H1 (cell line): ENCODE data around the gene KEL. TPM values are rescaled to one million over a fixed set of nuclear protein-coding genes. Genes with fewer than 3 reads are reported as not detected.

ENCODE experiments used
- CTCF ChIA-PET: fragments of 300-600 bp; sonication (Branson Sonifier 250); formaldehyde crosslinking; loops from one replicate; lab custom pipeline; 2021; ENCODE audit not compliant: partially characterized antibody; lab: Charles Lee
- POLR2A ChIA-PET: fragments of 300-600 bp; sonication (Branson Sonifier 250); formaldehyde crosslinking; loops from one replicate; lab custom pipeline; 2021; ENCODE audit warnings: inconsistent platforms; ENCODE audit not compliant: partially characterized antibody; lab: Charles Lee
- DNase-seq, 2 experiments: peaks; one replicate each; pipeline versions ENCODE4 v3.0.0 to v3.0.0-alpha.2; 2010 to 2022; ENCODE audit warnings: low spot score in 2 of 2, low read depth in 1 of 2, mixed read lengths in 1 of 2
- FAIRE-seq: peaks from 2 replicates; lab custom pipeline; 2011; peaks lifted over from hg19 to GRCh38; lab: Jason Lieb, UNC
- H2AFZ ChIP-seq: 2 replicates; pipeline ENCODE4 v1.8.1; 2012; ENCODE audit warnings: low read length, inconsistent platforms
- H2AK5ac ChIP-seq: 2 replicates; pipeline ENCODE4 v1.6.1; 2013; ENCODE audit warnings: low read depth, low read length
- H2BK120ac ChIP-seq: replicated peaks from 2 replicates; pipeline ENCODE3; 2013; ENCODE audit warnings: low read depth, low read length, inconsistent platforms
- H2BK12ac ChIP-seq: 2 replicates; pipeline ENCODE4 v1.6.1; 2013; ENCODE audit warnings: low read depth, low read length
- H2BK15ac ChIP-seq: 2 replicates; pipeline ENCODE4 v1.6.1; 2013; ENCODE audit warnings: low read length
- H2BK20ac ChIP-seq: 2 replicates; pipeline ENCODE4 v1.6.1; 2013; ENCODE audit warnings: low read length
- H2BK5ac ChIP-seq: 2 replicates; pipeline ENCODE4 v1.6.1; 2013; ENCODE audit warnings: low read depth, low read length
- H3K14ac ChIP-seq: 2 replicates; pipeline ENCODE4 v1.6.1; 2013; ENCODE audit warnings: inconsistent platforms; ENCODE audit not compliant: insufficient read length
- H3K18ac ChIP-seq: 2 replicates; pipeline ENCODE4 v1.6.1; 2013; ENCODE audit warnings: low read length; ENCODE audit errors: extremely low read depth
- H3K23ac ChIP-seq: 2 replicates; pipeline ENCODE4 v1.6.1; 2013; ENCODE audit warnings: inconsistent platforms; ENCODE audit not compliant: insufficient read length
- H3K23me2 ChIP-seq: 2 replicates; pipeline ENCODE4 v1.6.1; 2013; ENCODE audit warnings: low read depth, low read length
- H3K27ac ChIP-seq: 2 replicates; pipeline ENCODE4 v1.6.1; 2011; ENCODE audit warnings: low read depth, low read length, inconsistent platforms
- H3K27me3 ChIP-seq, 4 experiments: replicated peaks in 1 of 4; 1 replicate in 1 of 4; 2 replicates in 3 of 4; pipeline versions ENCODE4 v1.6.1 to v1.8.1; 2011 to 2013; ENCODE audit warnings: low read length in 3 of 4, mild to moderate bottlenecking in 3 of 4, inconsistent platforms in 2 of 4, mixed read lengths in 2 of 4, moderate library complexity in 1 of 4; ENCODE audit not compliant: control insufficient read depth in 3 of 4, insufficient read depth in 3 of 4; ENCODE audit errors: extremely low read depth in 1 of 4
- H3K36me3 ChIP-seq, 4 experiments: 2 replicates each; pipeline versions ENCODE4 v1.6.1 to v1.8.1; 2011 to 2013; ENCODE audit warnings: mild to moderate bottlenecking in 4 of 4, low read length in 3 of 4, moderate library complexity in 2 of 4, control low read depth in 1 of 4, inconsistent platforms in 1 of 4; ENCODE audit not compliant: insufficient read depth in 4 of 4, control insufficient read depth in 2 of 4
- H3K4ac ChIP-seq: replicated peaks from 2 replicates; pipeline ENCODE3; 2013; ENCODE audit warnings: low read length, low read depth, mixed read lengths, inconsistent platforms; ENCODE audit not compliant: insufficient read length
- H3K4me1 ChIP-seq, 4 experiments: replicated peaks in 1 of 4; 1 replicate in 1 of 4; 2 replicates in 3 of 4; pipeline versions ENCODE4 v1.6.1 to v1.8.1; 2011 to 2013; ENCODE audit warnings: low read length in 3 of 4, inconsistent platforms in 2 of 4, mixed read lengths in 1 of 4; ENCODE audit not compliant: insufficient read depth in 4 of 4, control insufficient read depth in 3 of 4
- H3K4me2 ChIP-seq, 2 experiments: 2 replicates each; pipeline versions ENCODE4 v1.6.1 to v1.8.1; 2011 to 2013; ENCODE audit warnings: low read depth in 2 of 2, low read length in 2 of 2, control low read depth in 1 of 2, inconsistent platforms in 1 of 2, mild to moderate bottlenecking in 1 of 2; ENCODE audit not compliant: insufficient read depth in 1 of 2
- H3K4me3 ChIP-seq, 4 experiments: fragments of 200-600, 300-600 bp in 1 of 4; sonication (generic), shearing (Covaris generic), sonication (Bioruptor Twin) in 1 of 4; 2 replicates each; pipeline versions ENCODE4 v1.5.1 to v1.8.1; 2011 to 2016; ENCODE audit warnings: low read length in 4 of 4, low read depth in 3 of 4, control low read depth in 2 of 4, inconsistent platforms in 2 of 4, mild to moderate bottlenecking in 2 of 4, mixed read lengths in 1 of 4, moderate library complexity in 1 of 4; ENCODE audit not compliant: insufficient read depth in 2 of 4; ENCODE audit errors: extremely low read depth in 1 of 4
- H3K56ac ChIP-seq: replicated peaks from 2 replicates; pipeline ENCODE3; 2013; ENCODE audit warnings: low read depth, mild to moderate bottlenecking, mixed read lengths, low read length, inconsistent platforms; ENCODE audit not compliant: insufficient read length
- H3K79me1 ChIP-seq: 2 replicates; pipeline ENCODE4 v1.6.1; 2013; ENCODE audit warnings: low read depth, low read length, control low read depth
- H3K79me2 ChIP-seq, 2 experiments: 2 replicates each; pipeline versions ENCODE4 v1.6.1 to v1.8.1; 2012 to 2013; ENCODE audit warnings: low read length in 2 of 2, mild to moderate bottlenecking in 2 of 2, inconsistent platforms in 1 of 2; ENCODE audit not compliant: insufficient read depth in 2 of 2, control insufficient read depth in 1 of 2
- H3K9ac ChIP-seq, 4 experiments: replicated peaks in 1 of 4; 1 replicate in 1 of 4; 2 replicates in 3 of 4; pipeline versions ENCODE4 v1.6.1 to v1.8.1; 2011 to 2013; ENCODE audit warnings: low read depth in 3 of 4, low read length in 3 of 4, control low read depth in 2 of 4, mild to moderate bottlenecking in 2 of 4, moderate library complexity in 2 of 4, inconsistent platforms in 1 of 4; ENCODE audit errors: extremely low read depth in 1 of 4
- H3K9me3 ChIP-seq, 2 experiments: 2 replicates each; pipeline versions ENCODE4 v1.6.1 to v1.8.1; 2012 to 2013; ENCODE audit warnings: mild to moderate bottlenecking in 2 of 2, moderate library complexity in 2 of 2, control low read depth in 1 of 2, inconsistent platforms in 1 of 2, low read depth in 1 of 2, low read length in 1 of 2, mixed read lengths in 1 of 2; ENCODE audit not compliant: insufficient read depth in 2 of 2
- H4K20me1 ChIP-seq, 2 experiments: replicated peaks in 1 of 2; 2 replicates each; pipeline versions ENCODE3 to v1.8.1; 2011 to 2013; ENCODE audit warnings: inconsistent platforms in 2 of 2, low read length in 2 of 2, mild to moderate bottlenecking in 1 of 2; ENCODE audit not compliant: insufficient read depth in 2 of 2, control insufficient read depth in 1 of 2
- H4K5ac ChIP-seq: 2 replicates; pipeline ENCODE4 v1.6.1; 2013; ENCODE audit warnings: low read length, low read depth, mixed read lengths, inconsistent platforms; ENCODE audit not compliant: insufficient read length
- H4K8ac ChIP-seq: 2 replicates; pipeline ENCODE4 v1.8.0; 2013; ENCODE audit warnings: mild to moderate bottlenecking, moderate library complexity, low read length, inconsistent platforms; ENCODE audit not compliant: insufficient read depth; ENCODE audit errors: extremely low read depth
- H4K91ac ChIP-seq: replicated peaks from 2 replicates; pipeline ENCODE3; 2013; ENCODE audit warnings: low read length, mixed read lengths, inconsistent platforms; ENCODE audit not compliant: insufficient read length
- HDAC6 ChIP-seq: IDR thresholded peaks from one replicate; pipeline ENCODE4 v1.7.1; 2012; ENCODE audit warnings: low read depth, mild to moderate bottlenecking, inconsistent platforms, low read length, moderate library complexity
- RAD21 ChIP-seq, 2 experiments: IDR thresholded peaks in 1 of 2; conservative IDR thresholded peaks in 1 of 2; 2 replicates each; pipeline ENCODE4 v1.6.1; 2011; ENCODE audit warnings: low read depth in 2 of 2, low read length in 2 of 2, improper control_type of control experiment in 1 of 2, inconsistent platforms in 1 of 2, mild to moderate bottlenecking in 1 of 2, moderate library complexity in 1 of 2
- WGBS, 2 experiments: shearing (Covaris generic) in 1 of 2; methylation state at CpG; one replicate each; pipeline versions ENCODE4 v1.1.6 to v1.1.7; 2013 to 2015; ENCODE audit warnings: low lambda C conversion rate in 2 of 2, mixed read lengths in 2 of 2, inconsistent platforms in 1 of 2, low coverage in 1 of 2, missing lambda C conversion rate in 1 of 2; ENCODE audit not compliant: insufficient replicate concordance in 2 of 2, insufficient coverage in 1 of 2, insufficient read length in 1 of 2; ENCODE audit errors: extremely low coverage in 1 of 2, missing lambda C conversion rate in 1 of 2; 5-methylcytosine and 5-hydroxymethylcytosine counted together
- polyA plus RNA-seq, 7 experiments: library from polyadenylated mRNA; depleted of rRNA in 3 of 7; stranded (reverse) in 5 of 7; unstranded in 2 of 7; fragments of >200 nt in 5 of 7; fragments of 200-250 nt in 2 of 7; gene quantifications; 1 replicate in 5 of 7; 2 replicates in 1 of 7; 4 replicates in 1 of 7; pipeline versions ENCODE4 v1.2.1 to v1.2.3, GENCODE V29; 2011 to 2013; ENCODE audit warnings: missing spikeins in 2 of 7, mixed read lengths in 2 of 7
- total RNA-seq: library from RNA; stranded (reverse); fragmentation: NEBNext Ultra II Directional; extraction: Animal tissue kit (Norgen Biotek cat#: 25700); gene quantifications from 2 replicates; pipeline ENCODE4 v1.2.1, GENCODE V29; 2021
- TF ChIP-seq, protein P1 (sequence below): IDR thresholded peaks from 2 replicates; pipeline ENCODE4 v1.6.1; 2012; ENCODE audit warnings: inconsistent platforms

Gene KEL
- total and polyA plus RNA-seq, 2 of the 8 experiments (the other 6 are each of a cell fraction or from before 2014, with no cell fraction given), result 1.8 to 1.9 TPM

GRCh38 chr7:142960955-142961512, 1.1 kb downstream of the KEL start:
- POLR2A ChIA-PET, result no interaction called here
- TF ChIP-seq HDAC6 (no peak), RAD21 (IDR thresholded peaks at IDR 0.05 in 1 of 2, conservative IDR thresholded peaks at IDR 0.05 in 1 of 2; ENCODE audit: low read depth in 2 of 2, low read length in 2 of 2) (peak; percentile 41 to 55; a peak in 3 of 4 replicates)
- TF ChIP-seq, protein P1, sequence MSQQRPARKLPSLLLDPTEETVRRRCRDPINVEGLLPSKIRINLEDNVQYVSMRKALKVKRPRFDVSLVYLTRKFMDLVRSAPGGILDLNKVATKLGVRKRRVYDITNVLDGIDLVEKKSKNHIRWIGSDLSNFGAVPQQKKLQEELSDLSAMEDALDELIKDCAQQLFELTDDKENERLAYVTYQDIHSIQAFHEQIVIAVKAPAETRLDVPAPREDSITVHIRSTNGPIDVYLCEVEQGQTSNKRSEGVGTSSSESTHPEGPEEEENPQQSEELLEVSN, result no peak

More at GRCh38 chr7:142960955-142961512, 1.1 kb downstream of the KEL start:
- Histone ChIP-seq H3K79me2 (no peaks in the 10 kb centered on the region), H3K4me2 (no peak overlapping the region), H3K23me2 (peaks cover 2% of the 10 kb centered on the region; the same call in 1 of the 2 replicates), H2BK5ac (no peak overlapping the region), H3K27me3 (no peaks in the 10 kb centered on the region), H3K36me3 (no peaks in the 10 kb centered on the region), H2BK20ac (no peak overlapping the region), H3K56ac (no peak overlapping the region), H3K9ac (no peak overlapping the region), H2BK12ac (no peak overlapping the region), H4K5ac (no peak overlapping the region), H2BK15ac (no peak overlapping the region), H4K20me1 (no peaks in the 10 kb centered on the region), H4K91ac (no peak overlapping the region), H3K4me3 (no peak overlapping the region), H3K27ac (no peak overlapping the region), H2AK5ac (no peak overlapping the region), H4K8ac (no peak overlapping the region), H3K79me1 (no peaks in the 10 kb centered on the region), H3K23ac (no peak overlapping the region), H3K9me3 (no peaks in the 10 kb centered on the region; a peak in 1 of 4 replicates), H3K18ac (no peak overlapping the region), H2AFZ (no peak overlapping the region), H2BK120ac (no peak overlapping the region), H3K14ac (no peak overlapping the region), H3K4ac (no peak overlapping the region), H3K4me1 (peaks cover 0 to 11% (median 6%) of the 10 kb centered on the region in 4 experiments; a peak in 6 of 7 replicates)
- CTCF ChIA-PET, result interaction anchor here (0.7 to 2.9 kb wide), 23 partner anchors 10 to 331 kb away, joined by 3 to 16 read pairs (median 5); partner anchors contain the start of gene TRPV5
- DNase-seq (no peak), FAIRE-seq (no peak)
- WGBS, 2 experiments, result 92% methylated on average over 4 of the region's 5 CpGs; no CpG with 5 or more reads in 1 of the 2 experiments
